Measurements from ENCODE around the gene EIF2AK3.
A peak's percentile ranks its signal among the peaks of the same experiment; 100 is the strongest.

EIF2AK3 gene

GRCh38 chr2:88669482-88670214, 42.4 kb upstream of the EIF2AK3 start:
- no peak overlapping the region for H3K27ac ChIP-seq (ENCODE audit: low read length)
- ATAC-seq (ENCODE audit: insufficient read depth, low read depth) (0 out of 3 replicates have a peak, but pooled peaks have one; percentile 40), DNase-seq (no peak)

GRCh38 chr2:88668862-88669261, 41.6 kb upstream of the EIF2AK3 start:
- no peaks in the 10 kb centered on the region for H3K27me3 ChIP-seq (ENCODE audit: insufficient read depth, low read length, poor library complexity)
- ATAC-seq (ENCODE audit: insufficient read depth, low read depth) (no peak), DNase-seq (no peak)
- H3K9ac ChIP-seq (ENCODE audit: low read depth, low read length) = no peak overlapping the region
- H3K4me2 ChIP-seq (ENCODE audit: insufficient read depth, low read length) = no peak overlapping the region
- H3K79me2 ChIP-seq (ENCODE audit: insufficient read depth, low read length) = no peaks in the 10 kb centered on the region
- no peaks in the 10 kb centered on the region for H3K36me3 ChIP-seq (ENCODE audit: insufficient read depth, low read length)
- TF ChIP-seq EZH2 (IDR thresholded peaks at IDR 0.05; ENCODE audit: borderline replicate concordance, low read depth, low read length, severe bottlenecking) = no peak
- H3K4me3 ChIP-seq (ENCODE audit: low read depth in 1 of 2, low read length in 2 of 2) = no peak overlapping the region
- no peak overlapping the region for H2AFZ ChIP-seq (ENCODE audit: low read depth, low read length)
- H4K20me1 ChIP-seq (ENCODE audit: insufficient read depth, low read length) = no peaks in the 10 kb centered on the region; the same call in 1 of the 2 replicates
- no peaks in the 10 kb centered on the region for H3K9me3 ChIP-seq (ENCODE audit: insufficient read depth, low read length, severe bottlenecking)
- H3K27ac ChIP-seq (ENCODE audit: low read length) = no peak overlapping the region
- H3K4me1 ChIP-seq (ENCODE audit: insufficient read depth, low read length) = no peaks in the 10 kb centered on the region

More at GRCh38 chr2:88669482-88670214, 42.4 kb upstream of the EIF2AK3 start:
- no peak for TF ChIP-seq EZH2 (IDR thresholded peaks at IDR 0.05; ENCODE audit: borderline replicate concordance, low read depth, low read length, severe bottlenecking)
- TF ChIP-seq CTCF (IDR thresholded peaks at IDR 0.05; ENCODE audit: borderline replicate concordance, extremely low read depth, low read length, poor library complexity, severe bottlenecking) = peak; percentile 55
- Histone ChIP-seq H3K79me2 (ENCODE audit: insufficient read depth, low read length) (no peaks in the 10 kb centered on the region), H3K36me3 (ENCODE audit: insufficient read depth, low read length) (no peaks in the 10 kb centered on the region), H3K4me1 (ENCODE audit: insufficient read depth, low read length) (no peaks in the 10 kb centered on the region), H3K4me2 (ENCODE audit: insufficient read depth, low read length) (no peak overlapping the region), H3K9ac (ENCODE audit: low read depth, low read length) (no peak overlapping the region), H3K27me3 (ENCODE audit: insufficient read depth, low read length, poor library complexity) (peaks cover 3% of the 10 kb centered on the region), H3K9me3 (ENCODE audit: insufficient read depth, low read length, severe bottlenecking) (no peaks in the 10 kb centered on the region), H3K4me3 (ENCODE audit: low read depth in 1 of 2, low read length in 2 of 2) (no peak overlapping the region), H2AFZ (ENCODE audit: low read depth, low read length) (no peak overlapping the region), H4K20me1 (ENCODE audit: insufficient read depth, low read length) (no peaks in the 10 kb centered on the region; the same call in 1 of the 2 replicates)

- no peak for DNase-seq
- no peak for ATAC-seq (ENCODE audit: insufficient read depth, low read depth)
- no peaks in the 10 kb centered on the region for H3K4me1 ChIP-seq (ENCODE audit: insufficient read depth, low read length)
- no peak overlapping the region for H2AFZ ChIP-seq (ENCODE audit: low read depth, low read length)
- no peak overlapping the region for H3K4me3 ChIP-seq (ENCODE audit: low read depth in 1 of 2, low read length in 2 of 2)
- TF ChIP-seq CTCF (IDR thresholded peaks at IDR 0.05; ENCODE audit: borderline replicate concordance, extremely low read depth, low read length, poor library complexity, severe bottlenecking) = no peak
- TF ChIP-seq EZH2 (IDR thresholded peaks at IDR 0.05; ENCODE audit: borderline replicate concordance, low read depth, low read length, severe bottlenecking) = no peak
- H3K27me3 ChIP-seq (ENCODE audit: insufficient read depth, low read length, poor library complexity) = no peaks in the 10 kb centered on the region
- H3K79me2 ChIP-seq (ENCODE audit: insufficient read depth, low read length) = no peaks in the 10 kb centered on the region
- H3K36me3 ChIP-seq (ENCODE audit: insufficient read depth, low read length) = no peaks in the 10 kb centered on the region
- H3K27ac ChIP-seq (ENCODE audit: low read length) = no peak overlapping the region
- H3K4me2 ChIP-seq (ENCODE audit: insufficient read depth, low read length) = no peak overlapping the region
- no peaks in the 10 kb centered on the region; the same call in 1 of the 2 replicates for H4K20me1 ChIP-seq (ENCODE audit: insufficient read depth, low read length)
- H3K9ac ChIP-seq (ENCODE audit: low read depth, low read length) = no peak overlapping the region
- H3K9me3 ChIP-seq (ENCODE audit: insufficient read depth, low read length, severe bottlenecking) = no peaks in the 10 kb centered on the region
These were observed 40.0 kb upstream of the EIF2AK3 start for GRCh38 chr2:88667219-88667618.

- no peaks in the 10 kb centered on the region for H3K4me1 ChIP-seq (ENCODE audit: insufficient read depth, low read length)
- H3K4me3 ChIP-seq (ENCODE audit: low read depth in 1 of 2, low read length in 2 of 2) = no peak overlapping the region
- no peaks in the 10 kb centered on the region for H3K9me3 ChIP-seq (ENCODE audit: insufficient read depth, low read length, severe bottlenecking)
- H4K20me1 ChIP-seq (ENCODE audit: insufficient read depth, low read length) = no peaks in the 10 kb centered on the region; the same call in 1 of the 2 replicates
- no peak overlapping the region for H3K4me2 ChIP-seq (ENCODE audit: insufficient read depth, low read length)
- DNase-seq (no peak), ATAC-seq (ENCODE audit: insufficient read depth, low read depth) (no peak)
- H3K36me3 ChIP-seq (ENCODE audit: insufficient read depth, low read length) = no peaks in the 10 kb centered on the region
- no peak overlapping the region for H3K27ac ChIP-seq (ENCODE audit: low read length)
- no peak overlapping the region for H2AFZ ChIP-seq (ENCODE audit: low read depth, low read length)
- no peak overlapping the region for H3K9ac ChIP-seq (ENCODE audit: low read depth, low read length)
- H3K27me3 ChIP-seq (ENCODE audit: insufficient read depth, low read length, poor library complexity) = no peaks in the 10 kb centered on the region
- no peaks in the 10 kb centered on the region for H3K79me2 ChIP-seq (ENCODE audit: insufficient read depth, low read length)
- TF ChIP-seq EZH2 (IDR thresholded peaks at IDR 0.05; ENCODE audit: borderline replicate concordance, low read depth, low read length, severe bottlenecking) (no peak), CTCF (IDR thresholded peaks at IDR 0.05; ENCODE audit: borderline replicate concordance, extremely low read depth, low read length, poor library complexity, severe bottlenecking) (no peak)
These were observed 39.3 kb upstream of the EIF2AK3 start for GRCh38 chr2:88666576-88666975.
